Measurements from ENCODE around the gene IMPA2.

Gene IMPA2

GRCh38 chr18:11974741-11975325 lies 6.5 kb upstream of the IMPA2 start:
- Histone ChIP-seq H3F3A (ENCODE audit: low read depth) (no peaks in the 10 kb centered on the region), H2AFZ (ENCODE audit: low read length) (no peak overlapping the region), H3K27me3 (ENCODE audit: insufficient read depth, low read length, poor library complexity, severe bottlenecking) (no peaks in the 10 kb centered on the region), H3K4me1 (ENCODE audit: insufficient read depth, low read length, poor library complexity, severe bottlenecking) (peaks cover 3% of the 10 kb centered on the region), H3K9me3 (ENCODE audit: insufficient read depth, low read depth, low read length) (no peaks in the 10 kb centered on the region), H3K79me2 (ENCODE audit: insufficient read depth, low read length) (no peaks in the 10 kb centered on the region), H3K4me3 (ENCODE audit: low read length, poor library complexity, severe bottlenecking) (no peak overlapping the region), H3K36me3 (ENCODE audit: insufficient read depth, low read length) (no peaks in the 10 kb centered on the region), H3K9me2 (replicated peaks; ENCODE audit: low read depth, low read length) (no peaks in the 10 kb centered on the region), H3K4me2 (ENCODE audit: low read depth, low read length, poor library complexity, severe bottlenecking) (no peak overlapping the region), H3K9ac (ENCODE audit: low read depth, low read length, poor library complexity, severe bottlenecking) (no peak overlapping the region), H4K20me1 (ENCODE audit: insufficient read depth, low read length, poor library complexity, severe bottlenecking) (no peaks in the 10 kb centered on the region)
- TF ChIP-seq EZH2phosphoT487 (IDR thresholded peaks at IDR 0.05; ENCODE audit: borderline replicate concordance), result no peak
- TF ChIP-seq, protein P1, sequence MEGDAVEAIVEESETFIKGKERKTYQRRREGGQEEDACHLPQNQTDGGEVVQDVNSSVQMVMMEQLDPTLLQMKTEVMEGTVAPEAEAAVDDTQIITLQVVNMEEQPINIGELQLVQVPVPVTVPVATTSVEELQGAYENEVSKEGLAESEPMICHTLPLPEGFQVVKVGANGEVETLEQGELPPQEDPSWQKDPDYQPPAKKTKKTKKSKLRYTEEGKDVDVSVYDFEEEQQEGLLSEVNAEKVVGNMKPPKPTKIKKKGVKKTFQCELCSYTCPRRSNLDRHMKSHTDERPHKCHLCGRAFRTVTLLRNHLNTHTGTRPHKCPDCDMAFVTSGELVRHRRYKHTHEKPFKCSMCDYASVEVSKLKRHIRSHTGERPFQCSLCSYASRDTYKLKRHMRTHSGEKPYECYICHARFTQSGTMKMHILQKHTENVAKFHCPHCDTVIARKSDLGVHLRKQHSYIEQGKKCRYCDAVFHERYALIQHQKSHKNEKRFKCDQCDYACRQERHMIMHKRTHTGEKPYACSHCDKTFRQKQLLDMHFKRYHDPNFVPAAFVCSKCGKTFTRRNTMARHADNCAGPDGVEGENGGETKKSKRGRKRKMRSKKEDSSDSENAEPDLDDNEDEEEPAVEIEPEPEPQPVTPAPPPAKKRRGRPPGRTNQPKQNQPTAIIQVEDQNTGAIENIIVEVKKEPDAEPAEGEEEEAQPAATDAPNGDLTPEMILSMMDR (conservative IDR thresholded peaks at IDR 0.05; ENCODE audit: low read length), result no peak

GRCh38 chr18:11975723-11976122 lies 5.6 kb upstream of the IMPA2 start:
- Histone ChIP-seq H3K79me2 (ENCODE audit: insufficient read depth, low read length) (no peaks in the 10 kb centered on the region), H4K20me1 (ENCODE audit: insufficient read depth, low read length, poor library complexity, severe bottlenecking) (no peaks in the 10 kb centered on the region), H3K36me3 (ENCODE audit: insufficient read depth, low read length) (no peaks in the 10 kb centered on the region), H3K4me2 (ENCODE audit: low read depth, low read length, poor library complexity, severe bottlenecking) (no peak overlapping the region), H3K9me2 (replicated peaks; ENCODE audit: low read depth, low read length) (no peaks in the 10 kb centered on the region), H3F3A (ENCODE audit: low read depth) (no peaks in the 10 kb centered on the region), H2AFZ (ENCODE audit: low read length) (no peak overlapping the region), H3K9ac (ENCODE audit: low read depth, low read length, poor library complexity, severe bottlenecking) (no peak overlapping the region), H3K9me3 (ENCODE audit: insufficient read depth, low read depth, low read length) (no peaks in the 10 kb centered on the region), H3K4me3 (ENCODE audit: low read length, poor library complexity, severe bottlenecking) (no peak overlapping the region), H3K4me1 (ENCODE audit: insufficient read depth, low read length, poor library complexity, severe bottlenecking) (peaks cover 3% of the 10 kb centered on the region), H3K27me3 (ENCODE audit: insufficient read depth, low read length, poor library complexity, severe bottlenecking) (no peaks in the 10 kb centered on the region)
- no peak for TF ChIP-seq EZH2phosphoT487 (IDR thresholded peaks at IDR 0.05; ENCODE audit: borderline replicate concordance)
- TF ChIP-seq, protein P1 (conservative IDR thresholded peaks at IDR 0.05; ENCODE audit: low read length), result no peak

DNA sequence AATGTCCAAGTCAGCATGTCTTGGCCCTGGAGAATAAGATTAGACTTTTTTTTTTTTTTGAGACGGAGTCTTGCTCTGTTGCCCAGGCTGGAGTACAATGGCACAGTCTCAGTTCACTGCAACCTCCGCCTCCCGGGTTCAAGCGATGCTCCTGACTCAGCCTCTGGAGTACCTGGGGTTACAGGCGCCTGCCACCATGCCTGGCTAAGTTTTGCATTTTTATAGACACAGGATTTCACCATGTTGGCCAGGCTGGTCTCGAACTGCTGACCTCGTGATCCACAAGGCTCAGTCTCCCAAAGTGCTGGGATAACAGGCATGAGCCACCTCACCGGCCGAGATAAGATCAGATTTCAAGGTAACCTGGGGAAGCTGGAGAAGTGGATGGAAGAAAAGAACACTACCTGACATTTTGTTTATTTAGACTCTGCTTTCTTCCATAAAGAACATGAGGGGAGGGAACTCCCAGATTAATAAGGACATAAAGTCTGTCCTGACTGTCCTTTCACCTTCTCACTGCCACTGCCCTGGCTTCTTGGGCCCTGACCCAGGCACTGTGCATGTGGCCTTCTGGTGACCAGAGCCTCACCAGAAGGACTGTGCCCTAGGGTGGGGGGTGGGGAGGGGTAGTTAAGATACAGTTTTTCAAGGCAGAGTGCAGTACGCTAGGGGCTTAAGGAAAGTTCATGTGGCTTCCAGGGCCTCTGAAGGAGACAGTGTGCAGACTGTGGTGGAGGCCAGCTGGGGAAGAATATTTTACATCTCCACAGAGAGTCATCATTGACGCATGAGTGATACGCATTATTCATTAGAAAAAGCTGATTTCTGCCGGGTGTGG lies 4.8 kb upstream of the IMPA2 start:
- no peak overlapping the region for H3K9ac ChIP-seq (ENCODE audit: low read depth, low read length, poor library complexity, severe bottlenecking)
- peaks cover 3% of the 10 kb centered on the region for H3K4me1 ChIP-seq (ENCODE audit: insufficient read depth, low read length, poor library complexity, severe bottlenecking)
- H2AFZ ChIP-seq (ENCODE audit: low read length), result no peak overlapping the region

More for the DNA sequence above, 4.8 kb upstream of the IMPA2 start:
- H3K36me3 ChIP-seq (ENCODE audit: insufficient read depth, low read length), result no peaks in the 10 kb centered on the region
- no peaks in the 10 kb centered on the region for H3K9me3 ChIP-seq (ENCODE audit: insufficient read depth, low read depth, low read length)
- no peaks in the 10 kb centered on the region for H3K27me3 ChIP-seq (ENCODE audit: insufficient read depth, low read length, poor library complexity, severe bottlenecking)
- H3K79me2 ChIP-seq (ENCODE audit: insufficient read depth, low read length), result no peaks in the 10 kb centered on the region
- no peaks in the 10 kb centered on the region for H3F3A ChIP-seq (ENCODE audit: low read depth)
- no peaks in the 10 kb centered on the region for H4K20me1 ChIP-seq (ENCODE audit: insufficient read depth, low read length, poor library complexity, severe bottlenecking)
- no peak overlapping the region for H3K4me3 ChIP-seq (ENCODE audit: low read length, poor library complexity, severe bottlenecking)
- TF ChIP-seq EZH2phosphoT487 (IDR thresholded peaks at IDR 0.05; ENCODE audit: borderline replicate concordance), result no peak
- TF ChIP-seq, protein P1 (conservative IDR thresholded peaks at IDR 0.05; ENCODE audit: low read length), result no peak
- no peaks in the 10 kb centered on the region for H3K9me2 ChIP-seq (replicated peaks; ENCODE audit: low read depth, low read length)
- H3K4me2 ChIP-seq (ENCODE audit: low read depth, low read length, poor library complexity, severe bottlenecking), result no peak overlapping the region
